ENCODE measurements around the gene CLDN18.

Gene CLDN18

DNA sequence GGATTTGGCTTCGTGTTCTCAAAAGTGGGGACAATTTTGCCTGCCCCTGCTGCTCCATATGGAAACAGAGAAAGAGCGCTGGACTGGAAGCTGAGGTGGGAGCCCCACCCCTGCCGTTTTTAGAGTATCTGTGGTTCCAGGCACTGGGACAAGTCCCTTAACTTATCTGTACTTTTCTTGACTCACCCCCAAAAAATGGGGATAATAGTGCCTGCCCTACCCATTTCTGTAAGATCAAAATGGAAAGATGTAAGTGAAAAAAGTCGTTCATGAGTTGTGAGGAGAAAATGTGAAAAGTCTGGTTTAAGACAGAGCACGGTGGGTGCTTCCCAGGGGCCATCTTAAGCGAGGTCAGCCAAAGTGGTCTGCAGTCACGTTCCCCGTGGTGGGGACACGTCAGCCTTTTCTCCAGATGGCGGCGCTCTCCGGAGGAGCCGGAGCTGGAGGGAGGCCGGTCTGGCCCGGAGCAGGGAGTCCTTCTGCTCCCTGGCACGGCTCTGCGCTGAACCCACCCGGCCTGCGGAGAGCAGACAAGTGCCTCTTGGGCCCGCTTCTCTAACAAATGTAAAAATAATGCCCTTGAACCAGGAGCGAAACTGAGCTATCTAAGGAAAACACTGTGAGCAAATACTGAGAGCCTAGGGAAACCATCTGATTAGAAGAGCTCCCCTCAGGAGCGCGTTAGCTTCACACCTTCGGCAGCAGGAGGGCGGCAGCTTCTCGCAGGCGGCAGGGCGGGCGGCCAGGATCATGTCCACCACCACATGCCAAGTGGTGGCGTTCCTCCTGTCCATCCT is at the start of gene CLDN18:
CLDN18 (plus strand) TSS at position 690 of the 797 bp plus-strand sequence; CDS start at position 751, 61 bp downstream.
- DNase-seq, result no peak
- intact Hi-C loops (cut with DNase I), result no loop called here

DNA sequence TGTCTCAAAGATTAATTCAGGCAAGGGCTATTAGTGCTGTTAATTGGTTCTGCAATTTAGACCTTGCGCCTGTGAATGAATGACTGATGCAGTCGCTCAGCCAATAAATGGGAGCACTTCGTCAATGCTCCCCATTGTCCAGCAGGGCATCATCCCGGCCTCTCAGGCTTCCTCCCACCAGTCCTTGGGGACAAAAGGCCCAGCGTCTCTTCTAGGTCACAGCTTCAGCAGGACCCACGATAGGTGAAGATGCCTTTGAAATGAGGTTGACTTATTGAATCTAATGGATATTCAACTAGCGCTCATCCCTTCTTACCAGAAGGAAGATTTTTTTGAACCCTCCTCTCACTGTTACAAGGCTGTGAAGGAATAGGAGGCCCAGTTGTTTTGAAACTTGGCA is 47.7 kb upstream of the CLDN18 start:
- intact Hi-C loops (cut with DNase I), result no loop called here
- no peak for DNase-seq

DNA sequence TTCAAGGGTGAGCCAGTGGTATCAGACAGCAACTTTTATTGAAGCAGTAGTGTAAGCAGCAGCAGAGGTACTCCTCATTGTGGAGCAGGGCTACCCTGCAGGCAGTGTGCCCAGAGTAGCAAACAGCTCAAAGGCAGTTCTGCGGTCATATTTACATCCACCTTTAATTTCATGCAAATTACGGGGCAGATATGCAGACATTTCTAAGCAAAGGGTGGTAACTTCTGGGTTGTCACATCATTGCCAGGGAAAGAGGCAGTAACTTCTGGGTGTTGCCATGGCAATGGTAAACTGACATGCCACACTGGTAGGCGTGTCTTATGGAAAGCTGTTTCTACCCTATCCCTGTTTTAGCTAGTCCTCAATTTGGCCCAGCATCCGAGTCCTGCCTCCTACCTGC is 46.5 kb upstream of the CLDN18 start:
- intact Hi-C loops (cut with DNase I), result no loop called here
- peak in 9 of 42 donors; percentile 2 to 38 (median 10) for DNase-seq

DNA sequence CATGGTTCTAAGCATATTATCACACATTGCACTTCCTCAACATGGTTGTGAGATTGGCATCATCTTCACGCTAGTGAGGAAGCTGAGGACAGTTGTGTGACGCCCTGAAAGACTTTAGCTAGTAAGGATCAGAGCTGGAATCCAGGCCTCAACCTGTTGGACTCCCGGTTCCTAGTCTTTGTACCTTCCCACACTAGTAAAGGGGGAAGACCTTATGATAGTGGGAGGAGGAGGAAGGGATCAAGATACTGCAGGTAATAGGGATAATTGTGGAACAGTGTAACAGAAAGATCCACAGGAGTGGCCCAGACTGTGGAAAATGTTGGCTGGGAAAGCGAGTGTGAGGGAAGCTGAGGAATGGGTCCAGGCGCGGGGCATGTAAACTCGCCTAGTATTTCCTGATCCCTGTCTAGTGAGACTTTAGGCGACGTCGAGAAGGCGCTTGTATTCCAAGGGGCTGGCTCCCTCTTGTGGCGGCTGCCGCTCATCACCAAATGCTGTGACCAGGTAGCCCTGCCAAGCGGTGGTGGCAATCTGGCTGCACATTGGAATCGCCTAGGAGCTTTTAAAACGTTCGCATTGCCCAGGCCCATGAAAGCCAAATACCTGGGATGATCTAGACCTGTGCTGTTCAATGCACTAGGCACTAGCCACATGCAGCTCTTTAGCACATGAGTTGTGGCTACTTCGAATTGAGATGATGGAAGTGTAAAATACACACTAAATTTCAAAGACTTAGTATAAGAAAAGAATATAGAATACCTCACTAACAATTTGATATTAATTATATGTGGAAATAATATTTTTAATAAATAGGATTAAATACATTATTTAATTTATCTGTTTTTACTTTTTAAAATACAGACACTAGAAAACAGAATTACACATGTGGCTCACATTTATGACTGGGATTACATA is 38.8 kb upstream of the CLDN18 start:
- intact Hi-C loops (cut with DNase I), result loop anchor here (10.0 kb wide), 1 partner anchor 866 kb away; no protein-coding TSS in a partner anchor
- peak; percentile 59 to 89 (median 80) for DNase-seq

DNA sequence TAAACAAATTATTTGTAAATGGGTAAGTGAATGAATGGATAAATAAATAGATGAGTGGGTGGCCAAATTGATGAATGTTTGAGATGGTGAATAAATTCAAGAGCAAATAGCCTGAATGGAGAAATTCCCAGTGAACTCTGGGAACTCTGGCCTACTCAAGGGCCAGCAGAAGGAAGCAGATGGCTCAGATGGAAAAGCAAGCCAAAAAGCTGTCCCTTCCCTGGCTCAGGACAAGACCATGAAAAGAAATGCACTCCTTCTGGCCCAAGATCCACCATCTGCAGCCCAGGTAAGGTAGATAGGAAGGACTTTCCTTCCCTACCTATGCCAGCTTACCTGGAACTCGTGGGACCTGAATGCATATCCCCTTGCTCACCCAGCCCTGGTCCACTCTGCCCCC is 37.6 kb upstream of the CLDN18 start:
- intact Hi-C loops (cut with DNase I), result loop anchor here (10.0 kb wide), 1 partner anchor 868 kb away; no protein-coding TSS in a partner anchor

DNA sequence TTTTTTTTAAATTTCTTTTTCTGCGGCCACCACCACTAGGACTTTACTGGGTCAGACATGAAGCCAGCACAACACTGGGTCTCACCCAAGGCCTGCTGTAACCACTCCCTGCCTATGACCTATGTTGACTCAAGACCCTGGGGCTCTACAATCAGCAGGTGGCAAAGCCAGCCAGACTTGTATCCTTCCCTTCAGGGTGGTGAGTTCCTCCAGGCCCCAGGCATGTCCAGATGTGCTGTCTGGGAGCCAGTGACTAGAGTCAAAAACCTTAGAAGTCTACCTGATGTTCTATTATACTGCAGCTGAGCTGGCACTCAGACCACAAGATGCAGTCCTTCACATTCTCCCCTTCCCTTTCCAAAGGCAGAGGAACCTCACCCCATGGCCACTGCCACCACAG is 31.6 kb upstream of the CLDN18 start:
- intact Hi-C loops (cut with DNase I), result loop anchor here (10.0 kb wide), 1 partner anchor 874 kb away; no protein-coding TSS in a partner anchor
- DNase-seq, result no peak

More for the DNA sequence above, 37.6 kb upstream of the CLDN18 start:
- DNase-seq, result no peak

DNA sequence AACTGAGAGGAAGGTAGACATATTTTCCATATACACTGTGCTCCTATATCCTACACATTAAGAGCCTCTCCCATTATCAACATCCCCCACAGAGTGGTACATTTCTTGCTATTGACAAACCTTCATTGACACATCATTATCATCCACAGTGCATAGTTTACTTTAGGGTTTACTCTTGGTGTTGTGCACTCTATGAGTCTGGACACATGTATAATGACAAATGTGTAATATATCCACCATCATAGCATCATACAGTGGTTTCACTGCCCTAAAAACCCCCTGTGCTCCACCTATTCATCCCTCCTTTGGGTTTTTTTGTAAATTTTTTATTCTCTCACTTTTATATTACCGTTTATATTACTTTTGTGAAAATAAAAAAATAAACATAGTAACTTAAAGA is 22.2 kb upstream of the CLDN18 start:
- DNase-seq, result no peak
- intact Hi-C loops (cut with DNase I), result no loop called here

DNA sequence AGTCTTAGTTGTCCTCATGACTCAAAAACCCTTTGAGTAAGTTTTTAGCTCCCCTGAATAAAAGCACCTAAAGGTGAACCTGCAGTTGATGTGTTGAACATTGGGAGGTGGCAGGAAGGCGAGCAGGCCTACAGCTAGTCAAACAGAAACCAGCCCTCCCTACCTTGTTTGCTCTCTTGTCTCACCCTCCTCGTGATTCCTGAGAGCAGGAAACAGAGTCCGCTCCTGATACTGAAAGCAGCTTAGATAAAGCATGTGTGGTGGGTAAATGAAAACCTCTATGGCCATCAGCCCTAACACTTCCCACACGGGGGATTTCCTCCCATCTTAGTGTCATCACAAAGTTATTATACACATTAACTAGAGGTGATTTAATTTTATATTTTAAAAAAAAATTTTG is 21.8 kb upstream of the CLDN18 start:
- intact Hi-C loops (cut with DNase I), result no loop called here

DNA sequence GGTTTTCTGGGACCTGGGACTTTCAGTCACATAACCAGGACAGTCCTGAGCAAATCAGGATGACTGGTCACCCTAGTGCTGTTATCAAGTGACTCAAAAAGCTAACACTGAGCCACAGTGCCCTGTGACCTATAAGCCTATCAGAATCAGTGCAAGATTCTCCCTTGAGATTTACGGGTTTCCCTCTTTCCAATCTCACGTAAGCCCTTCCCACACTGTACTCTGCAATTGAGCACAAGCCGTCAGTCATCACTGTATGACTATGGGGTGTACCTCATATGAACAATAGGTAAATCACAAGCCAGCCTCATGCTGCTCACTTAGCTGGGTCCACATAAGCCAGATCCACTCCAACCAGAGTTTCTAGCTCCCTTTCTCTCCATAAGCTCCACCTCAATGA is 21.0 kb upstream of the CLDN18 start:
- intact Hi-C loops (cut with DNase I), result no loop called here
- no peak for DNase-seq

More for the DNA sequence above, 21.8 kb upstream of the CLDN18 start:
- DNase-seq, result no peak

DNA sequence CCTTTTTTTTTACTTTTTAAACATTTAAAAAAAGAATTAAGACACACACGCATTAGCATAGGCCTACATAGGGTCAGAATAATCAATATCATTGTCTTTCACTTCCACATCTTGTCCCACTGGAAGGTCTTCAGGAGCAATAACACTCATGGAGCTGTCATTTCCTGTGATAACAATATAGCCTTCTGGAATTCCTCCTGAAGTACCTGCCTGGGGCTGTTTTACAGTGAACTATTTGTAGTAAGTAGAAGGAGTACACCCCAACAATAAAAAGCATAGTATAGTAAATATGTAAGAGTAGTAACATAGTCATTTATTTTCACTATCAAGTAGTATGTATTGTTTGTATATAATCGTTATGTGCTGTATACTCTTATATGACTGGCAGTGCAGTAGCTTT is 19.5 kb upstream of the CLDN18 start:
- intact Hi-C loops (cut with DNase I), result no loop called here

DNA sequence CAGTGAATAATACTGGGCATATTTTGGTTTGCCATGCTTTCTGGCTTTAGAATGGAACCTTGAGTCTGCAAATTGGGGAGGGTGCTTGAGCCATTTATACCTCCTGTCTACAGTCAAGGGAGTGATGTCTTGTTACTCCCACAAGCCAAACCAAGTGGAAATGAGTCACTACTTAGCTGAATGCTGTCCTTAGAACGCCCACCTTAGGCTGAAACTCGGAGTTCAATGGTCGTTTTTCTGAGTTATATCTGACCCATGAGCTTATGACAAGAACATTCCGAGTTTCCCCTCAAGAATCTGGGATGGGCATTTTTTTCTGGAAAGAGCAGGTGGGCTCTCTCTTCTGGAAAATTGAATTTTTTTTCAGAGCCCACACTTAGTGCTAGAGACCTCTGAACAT is 17.4 kb upstream of the CLDN18 start:
- DNase-seq, result no peak
- intact Hi-C loops (cut with DNase I), result no loop called here

More for the DNA sequence above, 19.5 kb upstream of the CLDN18 start:
- no peak for DNase-seq

DNA sequence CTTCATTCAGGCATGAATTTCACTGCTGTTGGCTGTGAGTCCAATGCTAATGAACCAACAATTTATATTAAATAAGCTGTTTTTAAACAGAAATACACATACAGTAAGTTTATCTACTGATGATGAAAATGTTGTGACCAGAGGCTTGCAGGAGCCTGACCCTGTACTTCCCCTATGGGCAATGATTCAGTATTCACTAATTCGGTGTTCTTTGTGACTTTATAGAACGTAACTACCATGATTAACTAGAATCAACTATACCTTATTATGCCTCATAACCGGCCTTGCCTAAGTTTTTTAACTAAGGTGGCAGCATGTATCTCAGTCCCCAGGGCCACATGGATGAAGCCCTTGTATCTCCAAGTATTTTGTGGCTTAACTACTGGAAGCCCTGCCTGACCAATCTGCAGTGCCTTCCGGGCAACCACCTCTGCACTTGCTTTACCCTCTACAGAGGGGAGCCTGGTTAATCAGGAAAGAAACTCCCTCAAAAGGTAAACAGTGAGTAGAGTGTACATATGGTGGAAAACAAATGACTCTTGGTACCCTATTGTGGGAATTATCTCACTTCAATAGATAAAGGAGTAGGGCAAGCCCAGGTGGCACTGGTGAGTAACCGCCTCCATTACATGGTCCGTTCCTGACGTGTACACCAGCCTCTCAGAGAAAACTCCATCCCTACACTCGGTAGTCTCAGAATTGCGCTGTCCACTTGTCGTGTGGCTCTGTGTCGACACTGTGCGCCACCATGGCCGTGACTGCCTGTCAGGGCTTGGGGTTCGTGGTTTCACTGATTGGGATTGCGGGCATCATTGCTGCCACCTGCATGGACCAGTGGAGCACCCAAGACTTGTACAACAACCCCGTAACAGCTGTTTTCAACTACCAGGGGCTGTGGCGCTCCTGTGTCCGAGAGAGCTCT is 11.6 kb upstream of the CLDN18 start:
- intact Hi-C loops (cut with DNase I), result no loop called here

DNA sequence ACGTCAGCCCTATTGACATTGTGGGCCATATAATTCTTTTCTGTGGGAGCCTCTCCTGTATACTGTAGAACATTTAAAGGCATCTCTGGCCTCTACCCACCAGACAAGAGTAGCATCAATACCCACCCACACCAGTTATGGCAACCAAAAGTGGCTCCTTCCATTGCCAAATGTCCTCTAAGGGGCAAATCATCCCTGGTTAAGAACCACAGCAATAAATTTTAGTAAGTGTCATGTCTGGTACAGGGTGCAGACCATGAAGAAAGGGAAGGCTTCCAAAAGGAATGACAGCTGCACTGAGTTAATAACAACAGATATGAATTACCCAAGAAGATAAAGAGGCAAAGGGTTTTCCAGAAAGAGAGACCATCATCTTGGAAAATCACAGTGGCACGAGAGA is 6.9 kb upstream of the CLDN18 start:
- intact Hi-C loops (cut with DNase I), result no loop called here
- DNase-seq, result no peak

More for the DNA sequence above, 11.6 kb upstream of the CLDN18 start:
- DNase-seq, result no peak

DNA sequence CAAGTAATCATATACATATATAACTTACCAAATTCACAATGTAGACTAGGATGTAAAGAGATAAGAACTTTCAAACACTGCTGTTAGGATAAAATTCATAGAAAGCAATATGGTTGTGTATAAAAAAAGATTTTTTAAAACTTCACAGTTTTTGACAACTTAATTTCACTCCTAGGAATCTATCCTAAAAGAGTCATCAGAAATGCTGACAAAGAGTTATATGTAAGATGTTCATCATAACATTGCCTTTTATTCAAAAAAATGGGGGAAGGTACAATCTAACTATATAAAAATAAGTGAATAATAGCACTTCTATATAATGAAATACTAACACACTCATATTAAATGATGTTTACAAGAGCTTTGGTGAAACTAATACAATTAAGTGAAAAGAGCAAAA is 4.3 kb upstream of the CLDN18 start:
- DNase-seq, result no peak
- intact Hi-C loops (cut with DNase I), result no loop called here

DNA sequence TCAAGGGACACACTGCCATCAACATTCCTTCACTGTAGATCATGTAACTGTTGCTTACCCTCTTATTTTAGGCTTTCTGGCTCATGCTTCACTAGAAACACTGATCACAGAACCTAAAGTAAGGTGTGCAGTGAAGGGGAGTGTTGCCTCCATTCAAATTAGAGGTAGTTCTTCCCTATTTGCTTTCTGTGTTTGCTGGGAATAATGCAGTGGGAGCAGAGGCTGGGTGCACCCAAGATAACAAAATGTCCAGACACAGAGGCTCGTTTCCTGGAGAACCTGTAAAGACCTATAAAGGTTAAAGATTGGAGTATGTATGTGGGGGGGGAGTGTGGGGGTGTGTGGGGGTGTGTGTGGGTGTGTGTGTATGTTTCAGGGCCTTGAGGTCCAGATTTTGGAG is 2.1 kb upstream of the CLDN18 start:
- intact Hi-C loops (cut with DNase I), result no loop called here
- no peak for DNase-seq

DNA sequence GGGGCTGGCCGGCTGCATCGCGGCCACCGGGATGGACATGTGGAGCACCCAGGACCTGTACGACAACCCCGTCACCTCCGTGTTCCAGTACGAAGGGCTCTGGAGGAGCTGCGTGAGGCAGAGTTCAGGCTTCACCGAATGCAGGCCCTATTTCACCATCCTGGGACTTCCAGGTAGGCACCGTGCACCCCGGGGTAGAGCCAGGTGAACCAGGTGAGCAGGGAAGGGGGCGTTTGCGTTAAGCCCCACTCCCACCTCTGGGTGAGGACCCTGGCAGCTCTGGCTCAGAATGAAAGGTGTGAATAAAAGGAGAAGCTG is 267 bp downstream of the CLDN18 start:
- no peak for DNase-seq

DNA sequence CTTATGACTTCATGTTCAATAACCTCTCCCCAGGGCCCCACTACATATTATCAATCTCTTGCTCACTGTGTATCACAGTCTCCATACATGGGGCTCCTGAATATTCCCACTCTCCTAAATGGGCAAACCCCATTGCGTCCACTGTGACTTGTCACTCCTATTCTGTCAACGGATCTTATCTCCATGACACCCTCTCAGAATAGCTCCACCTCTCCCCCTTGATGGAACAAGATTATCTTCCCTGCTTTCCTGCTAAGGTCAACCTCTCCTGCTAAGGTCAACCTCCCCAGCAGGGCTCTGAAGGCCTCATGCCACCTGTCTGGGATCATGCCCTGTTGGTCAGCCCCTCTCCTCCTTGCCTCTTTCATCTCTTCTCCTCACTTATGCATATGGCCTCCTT is 1.8 kb downstream of the CLDN18 start:
- no peak for DNase-seq
- intact Hi-C loops (cut with DNase I), result no loop called here

More for the DNA sequence above, 267 bp downstream of the CLDN18 start:
- intact Hi-C loops (cut with DNase I), result no loop called here

DNA sequence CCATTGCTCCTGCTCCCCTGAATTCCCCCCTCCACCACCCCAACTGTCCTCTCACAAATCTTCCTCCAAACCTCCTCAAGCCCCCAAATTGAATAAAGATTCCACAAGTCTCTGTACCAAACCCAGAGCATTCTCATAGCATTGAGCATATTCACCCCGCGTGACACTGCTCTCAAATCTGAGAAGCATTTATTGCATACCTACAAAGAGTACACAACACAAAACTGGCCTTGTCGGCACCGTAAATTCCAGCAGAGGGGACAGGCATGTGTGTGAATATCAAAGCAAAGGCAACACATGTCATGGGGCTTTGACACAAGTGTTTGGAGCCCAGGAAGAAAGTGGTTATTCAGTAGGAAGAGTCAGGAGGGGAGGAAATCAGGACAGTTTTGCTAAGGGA is 2.6 kb downstream of the CLDN18 start:
- DNase-seq, result no peak
- intact Hi-C loops (cut with DNase I), result no loop called here

DNA sequence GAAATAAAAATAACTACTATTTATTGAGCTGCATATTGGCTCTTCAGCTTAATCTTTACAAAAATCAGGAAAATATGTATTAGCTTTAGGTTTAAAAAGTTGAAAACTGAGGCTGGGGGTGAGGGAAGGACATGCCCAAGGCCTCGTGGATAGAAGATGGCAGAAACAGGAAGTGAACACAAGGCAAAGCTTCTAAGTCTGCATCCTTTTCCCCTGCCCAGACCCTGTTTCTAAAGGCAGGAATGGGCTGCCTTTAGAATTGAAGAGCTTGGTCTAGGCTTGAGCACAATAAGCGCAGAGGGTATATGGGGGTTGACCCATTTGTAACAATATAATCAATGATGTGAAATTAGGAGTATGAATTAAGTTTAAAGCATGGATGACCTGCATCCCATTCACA is 6.1 kb downstream of the CLDN18 start:
- intact Hi-C loops (cut with DNase I), result no loop called here
- no peak for DNase-seq
